ENCODE data around the gene TTYH1. TPM values are rescaled to one million over a fixed set of nuclear protein-coding genes. Genes with fewer than 3 reads are reported as not detected.

Gene TTYH1
- total and polyA plus RNA-seq, 9 of the 15 experiments (the other 6 are each of a cell fraction or from before 2014, with no cell fraction given): 0.08 TPM; not detected in 8

DNA sequence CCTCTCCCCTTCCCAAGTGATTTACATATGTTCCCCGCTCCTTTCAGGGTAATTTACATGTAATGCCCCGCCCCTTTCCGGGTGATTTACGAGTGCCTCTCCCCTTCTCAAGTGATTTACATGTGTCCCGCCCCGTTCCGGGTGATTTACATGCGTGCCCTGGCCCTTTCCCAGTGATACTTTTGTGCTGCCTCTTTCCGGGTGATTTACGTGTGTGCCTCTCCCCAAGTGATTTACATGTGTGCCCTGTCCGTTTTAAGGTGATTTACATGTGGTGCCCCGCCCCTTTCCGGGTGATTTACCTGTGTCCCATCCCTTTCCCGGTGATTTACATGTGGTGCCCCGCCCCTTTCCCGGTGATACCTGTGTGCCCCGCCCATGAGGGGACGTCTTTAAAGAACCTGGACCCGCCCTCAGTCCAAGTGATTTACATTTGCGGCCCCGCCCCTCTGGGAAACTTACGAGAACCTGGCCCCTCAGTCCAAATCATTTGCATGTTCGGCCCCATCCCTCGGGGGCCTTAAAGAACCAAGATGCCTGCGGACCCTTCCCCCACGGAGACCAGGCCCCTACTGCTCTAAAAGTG is 48.9 kb downstream of the TTYH1 start (continued):
- TF ChIP-seq GABPB1 (CRISPR knock-in tag; IDR thresholded peaks at IDR 0.05) (no peak), HDAC6 (IDR thresholded peaks at IDR 0.05; ENCODE audit: low read depth, low read length) (no peak), ZNF639 (CRISPR knock-in tag; conservative IDR thresholded peaks at IDR 0.05 in 1 of 2, IDR thresholded peaks at IDR 0.05 in 1 of 2) (no peak), ZNF143 (CRISPR knock-in tag; IDR thresholded peaks at IDR 0.05) (no peak), ZNF766 (CRISPR knock-in tag; conservative IDR thresholded peaks at IDR 0.05) (no peak), ZNF707 (CRISPR knock-in tag; conservative IDR thresholded peaks at IDR 0.05) (no peak), HNRNPK (IDR thresholded peaks at IDR 0.05; ENCODE audit: low read depth, low read length, poor library complexity, severe bottlenecking) (no peak), TCFL5 (CRISPR knock-in tag; conservative IDR thresholded peaks at IDR 0.05) (no peak), RFX5 (IDR thresholded peaks at IDR 0.05; ENCODE audit: low read depth, low read length) (no peak), ZKSCAN3 (CRISPR knock-in tag; IDR thresholded peaks at IDR 0.05) (no peak), BRF1 (IDR thresholded peaks at IDR 0.05; ENCODE audit: borderline replicate concordance, extremely low read depth, insufficient read length) (no peak), TAL1 (IDR thresholded peaks at IDR 0.05) (no peak), ELF1 (tag; IDR thresholded peaks at IDR 0.05) (no peak; the same call in 1 of the 2 replicates), CREB3L1 (IDR thresholded peaks at IDR 0.05; ENCODE audit: borderline replicate concordance, low read depth) (no peak), HNRNPUL1 (IDR thresholded peaks at IDR 0.05; ENCODE audit: low read length) (no peak), MBD2 (IDR thresholded peaks at IDR 0.05; ENCODE audit: borderline replicate concordance, low read depth) (no peak), RFX7 (CRISPR knock-in tag; IDR thresholded peaks at IDR 0.05) (no peak), FOXP1 (CRISPR knock-in tag; IDR thresholded peaks at IDR 0.05) (no peak), ZNF717 (CRISPR knock-in tag; IDR thresholded peaks at IDR 0.05) (no peak), HLTF (IDR thresholded peaks at IDR 0.05) (no peak), KLF1 (tag; IDR thresholded peaks at IDR 0.05) (no peak)
- TF ChIP-seq, protein P1, sequence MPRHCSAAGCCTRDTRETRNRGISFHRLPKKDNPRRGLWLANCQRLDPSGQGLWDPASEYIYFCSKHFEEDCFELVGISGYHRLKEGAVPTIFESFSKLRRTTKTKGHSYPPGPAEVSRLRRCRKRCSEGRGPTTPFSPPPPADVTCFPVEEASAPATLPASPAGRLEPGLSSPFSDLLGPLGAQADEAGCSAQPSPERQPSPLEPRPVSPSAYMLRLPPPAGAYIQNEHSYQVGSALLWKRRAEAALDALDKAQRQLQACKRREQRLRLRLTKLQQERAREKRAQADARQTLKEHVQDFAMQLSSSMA (CRISPR knock-in tag; IDR thresholded peaks at IDR 0.05): no peak
- TF ChIP-seq, protein P2, sequence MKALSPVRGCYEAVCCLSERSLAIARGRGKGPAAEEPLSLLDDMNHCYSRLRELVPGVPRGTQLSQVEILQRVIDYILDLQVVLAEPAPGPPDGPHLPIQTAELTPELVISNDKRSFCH (CRISPR knock-in tag; IDR thresholded peaks at IDR 0.05): no peak
- TF ChIP-seq, protein P2 (tag; IDR thresholded peaks at IDR 0.05): no peak
- TF ChIP-seq, protein P3, sequence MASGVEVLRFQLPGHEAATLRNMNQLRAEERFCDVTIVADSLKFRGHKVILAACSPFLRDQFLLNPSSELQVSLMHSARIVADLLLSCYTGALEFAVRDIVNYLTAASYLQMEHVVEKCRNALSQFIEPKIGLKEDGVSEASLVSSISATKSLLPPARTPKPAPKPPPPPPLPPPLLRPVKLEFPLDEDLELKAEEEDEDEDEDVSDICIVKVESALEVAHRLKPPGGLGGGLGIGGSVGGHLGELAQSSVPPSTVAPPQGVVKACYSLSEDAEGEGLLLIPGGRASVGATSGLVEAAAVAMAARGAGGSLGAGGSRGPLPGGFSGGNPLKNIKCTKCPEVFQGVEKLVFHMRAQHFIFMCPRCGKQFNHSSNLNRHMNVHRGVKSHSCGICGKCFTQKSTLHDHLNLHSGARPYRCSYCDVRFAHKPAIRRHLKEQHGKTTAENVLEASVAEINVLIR (CRISPR knock-in tag; IDR thresholded peaks at IDR 0.05): no peak

Measured in K562 (cell line).